ENCODE measurements around the gene CALHM2.

DNA sequence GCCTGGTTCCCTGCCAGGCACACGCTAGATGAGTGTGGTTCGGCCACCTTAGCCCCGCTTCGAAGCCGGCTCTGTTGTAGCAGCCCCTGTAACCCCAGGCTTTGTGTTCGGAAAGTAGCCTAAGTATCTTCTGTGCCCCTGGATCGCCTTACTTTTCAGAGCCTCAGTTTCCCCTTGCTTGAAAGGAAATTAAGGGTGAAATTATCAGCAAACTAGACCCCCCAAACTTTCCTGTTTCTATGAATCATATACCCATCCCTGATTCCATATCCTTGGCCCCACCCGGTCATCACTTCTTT lies 55.4 kb downstream of the CALHM2 start:
- TF ChIP-seq POLR2A (IDR thresholded peaks at IDR 0.05; ENCODE audit: low read depth, low read length), result no peak
- TF ChIP-seq, protein P1, sequence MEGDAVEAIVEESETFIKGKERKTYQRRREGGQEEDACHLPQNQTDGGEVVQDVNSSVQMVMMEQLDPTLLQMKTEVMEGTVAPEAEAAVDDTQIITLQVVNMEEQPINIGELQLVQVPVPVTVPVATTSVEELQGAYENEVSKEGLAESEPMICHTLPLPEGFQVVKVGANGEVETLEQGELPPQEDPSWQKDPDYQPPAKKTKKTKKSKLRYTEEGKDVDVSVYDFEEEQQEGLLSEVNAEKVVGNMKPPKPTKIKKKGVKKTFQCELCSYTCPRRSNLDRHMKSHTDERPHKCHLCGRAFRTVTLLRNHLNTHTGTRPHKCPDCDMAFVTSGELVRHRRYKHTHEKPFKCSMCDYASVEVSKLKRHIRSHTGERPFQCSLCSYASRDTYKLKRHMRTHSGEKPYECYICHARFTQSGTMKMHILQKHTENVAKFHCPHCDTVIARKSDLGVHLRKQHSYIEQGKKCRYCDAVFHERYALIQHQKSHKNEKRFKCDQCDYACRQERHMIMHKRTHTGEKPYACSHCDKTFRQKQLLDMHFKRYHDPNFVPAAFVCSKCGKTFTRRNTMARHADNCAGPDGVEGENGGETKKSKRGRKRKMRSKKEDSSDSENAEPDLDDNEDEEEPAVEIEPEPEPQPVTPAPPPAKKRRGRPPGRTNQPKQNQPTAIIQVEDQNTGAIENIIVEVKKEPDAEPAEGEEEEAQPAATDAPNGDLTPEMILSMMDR (IDR thresholded peaks at IDR 0.05; ENCODE audit: extremely low read depth in 1 of 2, insufficient read depth in 1 of 2, low read depth in 1 of 2, low read length in 2 of 2), result no peak
- no peak for TF ChIP-seq MYC (IDR thresholded peaks at IDR 0.05; ENCODE audit: low read depth, low read length)
- TF ChIP-seq EZH2 (IDR thresholded peaks at IDR 0.05; ENCODE audit: borderline replicate concordance, low read depth, low read length, severe bottlenecking), result no peak
- TF ChIP-seq POLR2AphosphoS5 (IDR thresholded peaks at IDR 0.05; ENCODE audit: insufficient read depth, low read depth, low read length), result no peak
- no peak for TF ChIP-seq FOS (IDR thresholded peaks at IDR 0.05; ENCODE audit: borderline replicate concordance, insufficient read depth, low read length)

All from endothelial cell of umbilical vein (primary cell).